DND-41 (cell line): ENCODE measurements around the gene SNX25.

Source experiments
- ATAC-seq: fragments of 200-7000 bp; cut with Tn5 transposase; 3 replicates; pipeline ENCODE4 v1.9.1; 2021; ENCODE audit warnings: low read depth; ENCODE audit not compliant: insufficient read depth
- DNase-seq: peaks from one replicate; pipeline ENCODE4 v3.0.0-alpha.2; 2020
- H2AFZ ChIP-seq: 2 replicates; pipeline ENCODE4 v1.6.0; 2012; ENCODE audit warnings: low read depth, low read length
- H3K27ac ChIP-seq: 2 replicates; pipeline ENCODE4 v1.5.1; 2012; ENCODE audit warnings: low read length, inconsistent platforms
- H3K27me3 ChIP-seq: fragments of 200-600 bp; sonication (generic); 2 replicates; pipeline ENCODE4 v1.6.0; 2012; ENCODE audit warnings: low read length, mild to moderate bottlenecking, inconsistent platforms; ENCODE audit not compliant: insufficient read depth, poor library complexity
- H3K36me3 ChIP-seq: 2 replicates; pipeline ENCODE4 v1.5.1; 2012; ENCODE audit warnings: low read length, inconsistent platforms; ENCODE audit not compliant: insufficient read depth
- H3K4me1 ChIP-seq: 2 replicates; pipeline ENCODE4 v1.5.1; 2012; ENCODE audit warnings: mild to moderate bottlenecking, low read length; ENCODE audit not compliant: insufficient read depth
- H3K4me2 ChIP-seq: 2 replicates; pipeline ENCODE4 v1.6.0; 2012; ENCODE audit warnings: mild to moderate bottlenecking, moderate library complexity, low read length, inconsistent platforms; ENCODE audit not compliant: insufficient read depth
- H3K4me3 ChIP-seq, 2 experiments: fragments of 200-600 bp in 1 of 2; shearing (Covaris generic) in 1 of 2; 2 replicates each; pipeline ENCODE4 v1.5.1; 2012 to 2016; ENCODE audit warnings: inconsistent platforms in 2 of 2, low read length in 2 of 2, mild to moderate bottlenecking in 2 of 2, low read depth in 1 of 2, moderate library complexity in 1 of 2
- H3K79me2 ChIP-seq: 2 replicates; pipeline ENCODE4 v1.6.0; 2012; ENCODE audit warnings: low read length, inconsistent platforms; ENCODE audit not compliant: insufficient read depth
- H3K9ac ChIP-seq: 2 replicates; pipeline ENCODE4 v1.6.0; 2012; ENCODE audit warnings: low read depth, mild to moderate bottlenecking, inconsistent platforms, low read length, moderate library complexity
- H3K9me3 ChIP-seq: 2 replicates; pipeline ENCODE4 v1.5.1; 2012; ENCODE audit warnings: low read length, moderate library complexity, mild to moderate bottlenecking, inconsistent platforms; ENCODE audit not compliant: insufficient read depth, severe bottlenecking
- H4K20me1 ChIP-seq: 2 replicates; pipeline ENCODE4 v1.6.0; 2012; ENCODE audit warnings: low read length; ENCODE audit not compliant: insufficient read depth
- CTCF ChIP-seq: IDR thresholded peaks from 2 replicates; pipeline ENCODE4 v1.5.1; 2012; ENCODE audit warnings: borderline replicate concordance, low read length, moderate library complexity, mild to moderate bottlenecking; ENCODE audit not compliant: poor library complexity, severe bottlenecking; ENCODE audit errors: extremely low read depth
- EZH2 ChIP-seq: IDR thresholded peaks from 3 replicates; pipeline ENCODE4 v1.6.1; 2012; ENCODE audit warnings: borderline replicate concordance, low read depth, mild to moderate bottlenecking, moderate library complexity, low read length, inconsistent platforms; ENCODE audit not compliant: severe bottlenecking

The SNX25 gene

GRCh38 chr4:185387957-185388356, 178.6 kb downstream of the SNX25 start:
- TF ChIP-seq EZH2: no peak
- TF ChIP-seq CTCF: no peak
- Histone ChIP-seq H3K27me3 (no peaks in the 10 kb centered on the region), H3K4me1 (no peaks in the 10 kb centered on the region), H3K4me2 (no peak overlapping the region), H3K9ac (no peak overlapping the region), H3K4me3 (no peak overlapping the region), H2AFZ (no peak overlapping the region), H4K20me1 (no peaks in the 10 kb centered on the region), H3K9me3 (no peaks in the 10 kb centered on the region), H3K27ac (no peak overlapping the region), H3K79me2 (no peaks in the 10 kb centered on the region), H3K36me3 (no peaks in the 10 kb centered on the region)
- DNase-seq (no peak), ATAC-seq (no peak)

- H3K4me3 ChIP-seq: no peak overlapping the region
- H3K27me3 ChIP-seq: no peaks in the 10 kb centered on the region
- no peak for DNase-seq
- no peak for ATAC-seq
- H4K20me1 ChIP-seq: no peaks in the 10 kb centered on the region
- H2AFZ ChIP-seq: no peak overlapping the region
- no peak overlapping the region for H3K4me2 ChIP-seq
- peaks cover 8% of the 10 kb centered on the region; the same call in 1 of the 2 replicates for H3K79me2 ChIP-seq
- no peak for TF ChIP-seq CTCF
- TF ChIP-seq EZH2: no peak
- no peak overlapping the region for H3K27ac ChIP-seq
- peaks cover 23% of the 10 kb centered on the region for H3K4me1 ChIP-seq
- no peak overlapping the region for H3K9ac ChIP-seq
- no peaks in the 10 kb centered on the region; the same call in 1 of the 2 replicates for H3K36me3 ChIP-seq
- no peaks in the 10 kb centered on the region for H3K9me3 ChIP-seq
Measured at GRCh38 chr4:185390941-185391340, 181.5 kb downstream of the SNX25 start.

- Histone ChIP-seq H3K36me3 (no peaks in the 10 kb centered on the region; the same call in 1 of the 2 replicates), H3K9me3 (no peaks in the 10 kb centered on the region), H3K27me3 (no peaks in the 10 kb centered on the region), H3K4me1 (peaks cover 32% of the 10 kb centered on the region), H3K79me2 (peaks cover 12% of the 10 kb centered on the region; the same call in 1 of the 2 replicates), H3K4me3 (no peak overlapping the region), H3K27ac (no peak overlapping the region), H3K4me2 (no peak overlapping the region), H2AFZ (no peak overlapping the region), H3K9ac (no peak overlapping the region), H4K20me1 (no peaks in the 10 kb centered on the region)
- no peak for TF ChIP-seq EZH2
- TF ChIP-seq CTCF: no peak
- no peak for DNase-seq
- ATAC-seq: no peak
Measured at GRCh38 chr4:185392156-185392555, 182.8 kb downstream of the SNX25 start.
